Smooth muscle cell (in vitro differentiated cells): ENCODE data around the gene ARHGEF3. TPM values are rescaled to one million over a fixed set of nuclear protein-coding genes. Genes with fewer than 3 reads are reported as not detected.

Source experiments
- DNase-seq: peaks from one replicate; lab custom pipeline; 2025; ENCODE audit not compliant: unreplicated experiment; lab: John Stamatoyannopoulos, UW
- H2AFZ ChIP-seq: fragments of 200-600 bp; sonication (generic); 2 replicates; pipeline ENCODE4 v1.6.0; 2016; ENCODE audit warnings: antibody characterized with exemption, low read depth, mild to moderate bottlenecking
- H3F3A ChIP-seq: fragments of 200-600 bp; sonication (generic); 2 replicates; pipeline ENCODE4 v1.6.0; 2017; ENCODE audit warnings: antibody characterized with exemption, low read depth
- H3K27ac ChIP-seq: fragments of 200-600 bp; sonication (generic); 2 replicates; pipeline ENCODE4 v1.5.1; 2016; ENCODE audit warnings: low read depth, mild to moderate bottlenecking
- H3K27me3 ChIP-seq: fragments of 200-600 bp; sonication (generic); 2 replicates; pipeline ENCODE4 v1.6.1; 2016; ENCODE audit warnings: low read depth, mild to moderate bottlenecking
- H3K36me3 ChIP-seq: fragments of 200-600 bp; sonication (generic); 2 replicates; pipeline ENCODE4 v1.5.1; 2016; ENCODE audit warnings: low read depth
- H3K4me1 ChIP-seq: fragments of 200-600 bp; sonication (generic); 2 replicates; pipeline ENCODE4 v1.5.1; 2016; ENCODE audit warnings: low read depth
- H3K4me2 ChIP-seq: fragments of 200-600 bp; sonication (generic); 2 replicates; pipeline ENCODE4 v1.6.0; 2016; ENCODE audit warnings: mild to moderate bottlenecking
- H3K4me3 ChIP-seq: fragments of 200-600 bp; sonication (generic); 2 replicates; pipeline ENCODE4 v1.5.1; 2016; ENCODE audit warnings: mild to moderate bottlenecking
- H3K79me2 ChIP-seq: fragments of 200-600 bp; sonication (generic); 2 replicates; pipeline ENCODE4 v1.6.0; 2016; ENCODE audit warnings: low read depth, mild to moderate bottlenecking
- H3K9ac ChIP-seq: fragments of 200-600 bp; sonication (generic); 2 replicates; pipeline ENCODE4 v1.6.0; 2016; ENCODE audit warnings: low read depth
- H3K9me3 ChIP-seq: fragments of 200-600 bp; sonication (generic); replicated peaks from 2 replicates; pipeline ENCODE4 v1.5.1; 2016; ENCODE audit warnings: low read depth
- H4K20me1 ChIP-seq: fragments of 200-600 bp; sonication (generic); 2 replicates; pipeline ENCODE4 v1.6.0; 2016; ENCODE audit warnings: low read depth
- CTCF ChIP-seq: fragments of 200-600 bp; sonication (generic); IDR thresholded peaks from 2 replicates; pipeline ENCODE4 v1.5.1; 2017; ENCODE audit warnings: borderline replicate concordance, mild to moderate bottlenecking, antibody characterized with exemption; ENCODE audit not compliant: insufficient read depth, poor library complexity, severe bottlenecking
- WGBS: methylation state at CpG from one replicate; pipeline ENCODE4 v1.1.7; 2016; ENCODE audit warnings: low lambda C conversion rate; 5-methylcytosine and 5-hydroxymethylcytosine counted together
- polyA plus RNA-seq: library from polyadenylated mRNA; unstranded; fragments of >200 nt; fragmentation: Nextera tagmentation; extraction: Ambion mirVana; gene quantifications from 2 replicates; pipeline ENCODE4 v1.2.1, GENCODE V29; 2016
- total RNA-seq: library from RNA; depleted of rRNA; stranded (reverse); fragments of >200 nt; gene quantifications from 2 replicates; pipeline ENCODE4 v1.2.3, GENCODE V29; 2014

Gene ARHGEF3
- total and polyA plus RNA-seq, 2 experiments from 2014 or later = 131 to 137 TPM

- H2AFZ ChIP-seq = no peak overlapping the region
- WGBS = 91% methylated on average over 3 of the region's 3 CpGs
- H3K27ac ChIP-seq = no peak overlapping the region
- no peaks in the 10 kb centered on the region for H3K9me3 ChIP-seq
- no peak overlapping the region for H3K4me2 ChIP-seq
- H3F3A ChIP-seq = peaks cover 3% of the 10 kb centered on the region
- no peak for DNase-seq
- H3K79me2 ChIP-seq = peaks cover 6% of the 10 kb centered on the region
- H3K4me3 ChIP-seq = no peak overlapping the region
- H3K36me3 ChIP-seq = no peaks in the 10 kb centered on the region
- no peaks in the 10 kb centered on the region for H4K20me1 ChIP-seq
- no peaks in the 10 kb centered on the region for H3K27me3 ChIP-seq
- H3K4me1 ChIP-seq = peaks cover 7% of the 10 kb centered on the region
- no peak overlapping the region for H3K9ac ChIP-seq
- TF ChIP-seq CTCF = no peak
These were observed 29.8 kb upstream of the ARHGEF3 start for GRCh38 chr3:56831572-56831971.

GRCh38 chr3:56830884-56831283 lies 29.1 kb upstream of the ARHGEF3 start:
- DNase-seq = no peak
- Histone ChIP-seq H4K20me1 (no peaks in the 10 kb centered on the region), H3K4me3 (no peak overlapping the region), H3K9ac (no peak overlapping the region), H3F3A (peaks cover 3% of the 10 kb centered on the region), H2AFZ (no peak overlapping the region), H3K4me2 (no peak overlapping the region), H3K36me3 (no peaks in the 10 kb centered on the region), H3K27me3 (no peaks in the 10 kb centered on the region), H3K79me2 (peaks cover 8% of the 10 kb centered on the region), H3K27ac (no peak overlapping the region), H3K9me3 (no peaks in the 10 kb centered on the region), H3K4me1 (peaks cover 4% of the 10 kb centered on the region)
- 97% methylated on average over 2 of the region's 2 CpGs for WGBS
- TF ChIP-seq CTCF = no peak

GRCh38 chr3:56829533-56829932 lies 27.8 kb upstream of the ARHGEF3 start:
- Histone ChIP-seq H3K4me2 (no peak overlapping the region), H3K36me3 (no peaks in the 10 kb centered on the region), H2AFZ (no peak overlapping the region), H3K27ac (no peak overlapping the region), H3K4me1 (peaks cover 6% of the 10 kb centered on the region), H4K20me1 (no peaks in the 10 kb centered on the region), H3F3A (no peaks in the 10 kb centered on the region), H3K27me3 (no peaks in the 10 kb centered on the region), H3K79me2 (peaks cover 8% of the 10 kb centered on the region), H3K9me3 (no peaks in the 10 kb centered on the region), H3K4me3 (no peak overlapping the region), H3K9ac (no peak overlapping the region)
- TF ChIP-seq CTCF = no peak
- no peak for DNase-seq
- WGBS = 37% methylated on average over 1 of the region's 1 CpG
